Tibial nerve (tissue), 4 donors: ENCODE measurements around the gene FTCDNL1. TPM values are rescaled to one million over a fixed set of nuclear protein-coding genes. Genes with fewer than 3 reads are reported as not detected.

Source experiments
- DNase-seq, 2 donors: peaks; one replicate each; pipeline ENCODE4 v3.0.0-alpha.2; 2019; ENCODE audit warnings: low spot score in 2 of 2
- H3K27ac ChIP-seq, 4 donors: fragments of 200-600 bp; sonication (generic) in 3 of 4; one replicate each; pipeline ENCODE4 v1.5.1; 2017 to 2019; ENCODE audit warnings: mild to moderate bottlenecking in 1 of 4
- H3K27me3 ChIP-seq, 2 donors: fragments of 200-600 bp; sonication (generic) in 1 of 2; one replicate each; pipeline versions ENCODE4 v1.5.1 to v1.6.0; 2017 to 2019
- H3K36me3 ChIP-seq, 3 donors: fragments of 200-600 bp; sonication (generic); one replicate each; pipeline ENCODE4 v1.5.1; 2018 to 2019
- H3K4me1 ChIP-seq, 4 donors: fragments of 200-600 bp; sonication (generic) in 3 of 4; one replicate each; pipeline ENCODE4 v1.5.1; 2017 to 2019
- H3K4me3 ChIP-seq, 4 donors: fragments of 200-600 bp; sonication (generic) in 3 of 4; one replicate each; pipeline ENCODE4 v1.5.1; 2017 to 2019; ENCODE audit warnings: mild to moderate bottlenecking in 1 of 4, moderate library complexity in 1 of 4
- H3K9me3 ChIP-seq, 4 donors: fragments of 200-600 bp; sonication (generic) in 3 of 4; one replicate each; pipeline ENCODE4 v1.5.1; 2017 to 2019
- EP300 ChIP-seq, 2 donors: sonication (generic); formaldehyde crosslinking; IDR thresholded peaks; one replicate each; pipeline ENCODE4 v1.6.1; 2017; ENCODE audit warnings: antibody characterized with exemption in 2 of 2, mild to moderate bottlenecking in 1 of 2
- POLR2A ChIP-seq, 2 donors: fragments of 450-650 bp; IDR thresholded peaks; one replicate each; pipeline ENCODE4 v1.6.1; 2017; ENCODE audit warnings: antibody characterized with exemption in 2 of 2, mild to moderate bottlenecking in 2 of 2, moderate library complexity in 2 of 2
- WGBS, 2 donors: methylation state at CpG; one replicate each; pipeline ENCODE4 v1.1.5; 2018; 5-methylcytosine and 5-hydroxymethylcytosine counted together
- small RNA-seq: library from RNA; depleted of rRNA; stranded (forward); fragments of <200 nt; gene quantifications from one replicate; pipeline ENCODE3, GENCODE V24; 2016
- total RNA-seq, 4 donors: library from RNA; depleted of rRNA; stranded (reverse); fragments of >200 nt; gene quantifications; one replicate each; pipeline ENCODE4 v1.1.0, GENCODE V29; 2016
- TF ChIP-seq, protein P1 (sequence below), 5 experiments: fragments of 200-600 bp in 3 of 5; fragments of 450-650 bp in 2 of 5; sonication (generic) in 3 of 5; IDR thresholded peaks; one replicate each; pipeline ENCODE4 v1.5.1; 2016 to 2019; ENCODE audit warnings: antibody characterized with exemption in 5 of 5, mild to moderate bottlenecking in 3 of 5, moderate library complexity in 2 of 5

Gene FTCDNL1
- total RNA-seq, 4 donors from 2014 or later: 1.8 to 9.0 (median 3.4) TPM

- Histone ChIP-seq H3K27ac (no peak overlapping the region), H3K4me1 (no peaks in the 10 kb centered on the region), H3K9me3 (peaks cover 0 to 2% (median 0%) of the 10 kb centered on the region in 4 donors), H3K27me3 (no peaks in the 10 kb centered on the region), H3K36me3 (no peaks in the 10 kb centered on the region), H3K4me3 (no peak overlapping the region)
- WGBS, 2 donors: 43 to 47% methylated on average over 2 of the region's 2 CpGs
- no peak for DNase-seq
- no peak for TF ChIP-seq EP300 (IDR thresholded peaks at IDR 0.05)
- TF ChIP-seq, protein P1, sequence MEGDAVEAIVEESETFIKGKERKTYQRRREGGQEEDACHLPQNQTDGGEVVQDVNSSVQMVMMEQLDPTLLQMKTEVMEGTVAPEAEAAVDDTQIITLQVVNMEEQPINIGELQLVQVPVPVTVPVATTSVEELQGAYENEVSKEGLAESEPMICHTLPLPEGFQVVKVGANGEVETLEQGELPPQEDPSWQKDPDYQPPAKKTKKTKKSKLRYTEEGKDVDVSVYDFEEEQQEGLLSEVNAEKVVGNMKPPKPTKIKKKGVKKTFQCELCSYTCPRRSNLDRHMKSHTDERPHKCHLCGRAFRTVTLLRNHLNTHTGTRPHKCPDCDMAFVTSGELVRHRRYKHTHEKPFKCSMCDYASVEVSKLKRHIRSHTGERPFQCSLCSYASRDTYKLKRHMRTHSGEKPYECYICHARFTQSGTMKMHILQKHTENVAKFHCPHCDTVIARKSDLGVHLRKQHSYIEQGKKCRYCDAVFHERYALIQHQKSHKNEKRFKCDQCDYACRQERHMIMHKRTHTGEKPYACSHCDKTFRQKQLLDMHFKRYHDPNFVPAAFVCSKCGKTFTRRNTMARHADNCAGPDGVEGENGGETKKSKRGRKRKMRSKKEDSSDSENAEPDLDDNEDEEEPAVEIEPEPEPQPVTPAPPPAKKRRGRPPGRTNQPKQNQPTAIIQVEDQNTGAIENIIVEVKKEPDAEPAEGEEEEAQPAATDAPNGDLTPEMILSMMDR (IDR thresholded peaks at IDR 0.05): no peak
- TF ChIP-seq POLR2A (IDR thresholded peaks at IDR 0.05): no peak
Observed at GRCh38 chr2:199713746-199714145, 137.2 kb downstream of the FTCDNL1 start.

GRCh38 chr2:199710551-199710950 lies 140.4 kb downstream of the FTCDNL1 start:
- Histone ChIP-seq H3K4me1 (no peaks in the 10 kb centered on the region), H3K4me3 (no peak overlapping the region), H3K36me3 (no peaks in the 10 kb centered on the region), H3K27ac (no peak overlapping the region), H3K27me3 (no peaks in the 10 kb centered on the region), H3K9me3 (peaks cover 0 to 12% (median 3%) of the 10 kb centered on the region in 4 donors)
- no peak for DNase-seq
- WGBS, 2 donors: 57 to 73% methylated on average over 1 of the region's 1 CpG
- TF ChIP-seq, protein P1 (IDR thresholded peaks at IDR 0.05): no peak
- no peak for TF ChIP-seq EP300 (IDR thresholded peaks at IDR 0.05)
- no peak for TF ChIP-seq POLR2A (IDR thresholded peaks at IDR 0.05)

Small RNAs within 50 kb of the gene (small RNA-seq; reads per million reads assigned to genes)
- gene AC108032.1 (not detected), gene RN7SL717P (not detected)

Other genes with a start within 250 kb of the FTCDNL1 start
- gene C2orf69, start 60.1 kb upstream of the FTCDNL1 start, total RNA-seq: 10 to 100 TPM in 1 of 4 donors, 1 to 10 TPM in 3; 6.1 to 14.3 (median 9.3) TPM
- 10 to 100 TPM in 1 of 4 donors, 1 to 10 TPM in 3; 6.3 to 12.2 (median 6.9) TPM for gene TYW5, start 104.3 kb upstream of the FTCDNL1 start, total RNA-seq
- gene MAIP1, start 104.4 kb upstream of the FTCDNL1 start, total RNA-seq: 10 to 100 TPM in 2 of 4 donors, 1 to 10 TPM in 2; 9.0 to 16.3 (median 11.1) TPM